CD4-positive, alpha-beta T cell (primary cell): ENCODE data around the gene TMEM117. TPM values are rescaled to one million over a fixed set of nuclear protein-coding genes. Genes with fewer than 3 reads are reported as not detected.

ENCODE experiments used
- ATAC-seq: fragments of 200-7000 bp; cut with Tn5 transposase; one replicate; pipeline ENCODE4 v1.10.0; 2022; ENCODE audit warnings: mild to moderate bottlenecking; ENCODE audit not compliant: poor library complexity
- CTCF ChIA-PET: fragments of 350-600 bp; sonication (Branson Sonifier 250); formaldehyde crosslinking; loops from one replicate; lab custom pipeline; 2021; ENCODE audit warnings: antibody characterized with exemption, inconsistent platforms; lab: Charles Lee
- POLR2A ChIA-PET: fragments of 350-600 bp; sonication (Branson Sonifier 250); formaldehyde crosslinking; loops from one replicate; lab custom pipeline; 2021; ENCODE audit warnings: antibody characterized with exemption, inconsistent platforms; lab: Charles Lee
- DNase-seq, 14 experiments: peaks; one replicate each; pipeline ENCODE4 v3.0.0-alpha.2; 2013 to 2020; ENCODE audit warnings: mixed read lengths in 2 of 14
- H3K27ac ChIP-seq, 2 donors: one replicate each; pipeline versions ENCODE4 v1.5.1 to v1.7.0; 2013; ENCODE audit warnings: low read length in 2 of 2, low read depth in 1 of 2, mild to moderate bottlenecking in 1 of 2
- H3K27me3 ChIP-seq, 2 experiments: 1 replicate in 1 of 2; 2 replicates in 1 of 2; pipeline versions ENCODE4 v1.6.1 to v1.7.0; 2013; ENCODE audit warnings: low read length in 2 of 2, control low read depth in 1 of 2, mild to moderate bottlenecking in 1 of 2, moderate library complexity in 1 of 2; ENCODE audit not compliant: insufficient read depth in 2 of 2, control insufficient read depth in 1 of 2
- H3K36me3 ChIP-seq: one replicate; pipeline ENCODE4 v1.6.1; 2013; ENCODE audit warnings: low read length, control low read depth; ENCODE audit not compliant: insufficient read depth
- H3K4me1 ChIP-seq: one replicate; pipeline ENCODE4 v1.6.1; 2013; ENCODE audit warnings: low read length, control low read depth; ENCODE audit not compliant: insufficient read depth
- H3K4me3 ChIP-seq: one replicate; pipeline ENCODE4 v1.5.1; 2013; ENCODE audit warnings: mild to moderate bottlenecking, low read length, moderate library complexity
- H3K9me3 ChIP-seq, 2 experiments: 1 replicate in 1 of 2; 2 replicates in 1 of 2; pipeline versions ENCODE4 v1.6.1 to v1.7.0; 2013; ENCODE audit warnings: low read length in 2 of 2, mild to moderate bottlenecking in 2 of 2, control low read depth in 1 of 2, moderate library complexity in 1 of 2; ENCODE audit not compliant: control insufficient read depth in 1 of 2, insufficient read depth in 1 of 2
- H3K27ac Mint-ChIP-seq: one replicate; pipeline ENCODE4 v1.8.0; 2020; ENCODE audit warnings: mixed read lengths
- H3K27me3 Mint-ChIP-seq: one replicate; pipeline ENCODE4 v1.8.0; 2021; ENCODE audit warnings: mixed read lengths
- H3K36me3 Mint-ChIP-seq: one replicate; pipeline ENCODE4 v1.8.0; 2021; ENCODE audit warnings: low read depth, mixed read lengths
- H3K4me1 Mint-ChIP-seq: one replicate; pipeline ENCODE4 v1.8.0; 2021; ENCODE audit warnings: low read depth, mixed read lengths
- H3K4me3 Mint-ChIP-seq: one replicate; pipeline ENCODE4 v1.8.0; 2020; ENCODE audit warnings: mild to moderate bottlenecking, mixed read lengths
- H3K9me3 Mint-ChIP-seq: one replicate; pipeline ENCODE4 v1.8.0; 2020; ENCODE audit warnings: mixed read lengths
- intact Hi-C, 2 experiments: fragments of 100-400 bp; cut with DNase I in 1 of 2; cut with micrococcal nuclease in 1 of 2; formaldehyde crosslinking; loops; one replicate each; pipeline versions ENCODE4 v1.15.1 to v1.9.0; 2023 to 2025; cut with DNase I, micrococcal nuclease
- total RNA-seq, 174 experiments: library from RNA in 2 of 174; stranded (reverse) in 2 of 174; gene quantifications; one replicate each; pipeline ENCODE4 v1.2.3 and lab custom pipeline; 2021 to 2026
- TF ChIP-seq, protein P1 (sequence below): fragments of 200-600 bp; IDR thresholded peaks from one replicate; pipeline ENCODE4 v1.8.0; 2022; ENCODE audit warnings: antibody characterized with exemption, mild to moderate bottlenecking

TMEM117 gene
- total RNA-seq, 2 experiments from 2014 or later, result 3.4 to 4.4 TPM

DNA sequence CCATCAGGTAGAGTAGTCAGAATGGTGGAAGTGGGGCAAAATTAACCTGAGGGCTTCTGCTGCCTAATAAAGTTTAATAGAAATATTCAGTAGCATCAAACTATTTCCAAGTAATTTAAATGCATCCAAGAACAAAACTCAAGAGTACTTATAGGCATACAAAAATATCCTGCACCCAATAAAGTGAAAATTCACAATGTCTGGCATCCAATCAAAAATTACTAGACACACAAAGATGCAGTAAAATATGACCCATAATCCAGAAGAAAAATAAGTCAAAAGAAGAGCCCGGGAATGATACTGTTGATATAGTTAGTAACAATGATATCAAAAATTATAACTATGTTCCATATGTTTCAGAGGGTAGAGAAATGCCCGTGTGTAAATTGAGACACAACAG is 95.3 kb downstream of the TMEM117 start:
- CTCF ChIA-PET, result no interaction called here
- no peak for ATAC-seq

DNA sequence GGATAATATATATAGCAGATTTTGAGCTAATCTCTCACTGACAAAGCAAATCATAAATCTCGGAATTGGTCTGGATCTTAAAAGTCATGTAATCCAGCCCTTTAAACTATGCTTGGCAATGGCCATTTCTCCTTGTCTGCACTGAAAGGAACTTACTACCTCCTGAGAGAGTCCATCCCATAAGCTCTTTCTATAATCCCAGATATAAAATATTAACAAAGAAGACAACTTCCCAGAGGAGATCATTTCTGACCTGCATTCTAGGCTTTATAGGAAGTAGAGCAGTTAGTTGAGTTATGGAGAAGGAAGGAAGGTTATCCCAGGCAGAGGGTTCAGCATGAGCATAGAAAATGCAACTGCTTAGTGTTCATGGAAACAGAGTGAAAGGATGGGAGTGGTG is 99.7 kb downstream of the TMEM117 start:
- Mint-ChIP-seq H3K4me3 (no peak overlapping the region), H3K9me3 (peaks cover 8% of the 10 kb centered on the region), H3K4me1 (no peaks in the 10 kb centered on the region), H3K36me3 (peaks cover 21% of the 10 kb centered on the region), H3K27me3 (no peaks in the 10 kb centered on the region), H3K27ac (no peak overlapping the region)
- TF ChIP-seq, protein P1, sequence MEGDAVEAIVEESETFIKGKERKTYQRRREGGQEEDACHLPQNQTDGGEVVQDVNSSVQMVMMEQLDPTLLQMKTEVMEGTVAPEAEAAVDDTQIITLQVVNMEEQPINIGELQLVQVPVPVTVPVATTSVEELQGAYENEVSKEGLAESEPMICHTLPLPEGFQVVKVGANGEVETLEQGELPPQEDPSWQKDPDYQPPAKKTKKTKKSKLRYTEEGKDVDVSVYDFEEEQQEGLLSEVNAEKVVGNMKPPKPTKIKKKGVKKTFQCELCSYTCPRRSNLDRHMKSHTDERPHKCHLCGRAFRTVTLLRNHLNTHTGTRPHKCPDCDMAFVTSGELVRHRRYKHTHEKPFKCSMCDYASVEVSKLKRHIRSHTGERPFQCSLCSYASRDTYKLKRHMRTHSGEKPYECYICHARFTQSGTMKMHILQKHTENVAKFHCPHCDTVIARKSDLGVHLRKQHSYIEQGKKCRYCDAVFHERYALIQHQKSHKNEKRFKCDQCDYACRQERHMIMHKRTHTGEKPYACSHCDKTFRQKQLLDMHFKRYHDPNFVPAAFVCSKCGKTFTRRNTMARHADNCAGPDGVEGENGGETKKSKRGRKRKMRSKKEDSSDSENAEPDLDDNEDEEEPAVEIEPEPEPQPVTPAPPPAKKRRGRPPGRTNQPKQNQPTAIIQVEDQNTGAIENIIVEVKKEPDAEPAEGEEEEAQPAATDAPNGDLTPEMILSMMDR, result no peak
- Histone ChIP-seq H3K4me3 (no peak overlapping the region), H3K27me3 (no peaks in the 10 kb centered on the region), H3K9me3 (peaks cover 9 to 14% of the 10 kb centered on the region in 2 experiments), H3K27ac (no peak overlapping the region), H3K36me3 (no peaks in the 10 kb centered on the region), H3K4me1 (no peaks in the 10 kb centered on the region)
- CTCF ChIA-PET, result no interaction called here
- POLR2A ChIA-PET, result no interaction called here
- ATAC-seq (no peak), DNase-seq (no peak)
- intact Hi-C loops, result no loop called here

More for the DNA sequence above, 95.3 kb downstream of the TMEM117 start:
- Mint-ChIP-seq H3K4me1 (no peaks in the 10 kb centered on the region), H3K4me3 (no peak overlapping the region), H3K9me3 (peaks cover 14% of the 10 kb centered on the region), H3K36me3 (peaks cover 27% of the 10 kb centered on the region), H3K27ac (no peak overlapping the region), H3K27me3 (no peaks in the 10 kb centered on the region)
- H3K9me3 ChIP-seq, result peaks cover 9 to 21% of the 10 kb centered on the region in 2 experiments
- TF ChIP-seq, protein P1, result no peak
- H3K36me3 ChIP-seq, result no peaks in the 10 kb centered on the region
- H3K4me3 ChIP-seq, result no peak overlapping the region
- no peak for DNase-seq
- no peaks in the 10 kb centered on the region for H3K27me3 ChIP-seq
- H3K27ac ChIP-seq, result no peak overlapping the region
- POLR2A ChIA-PET, result interaction anchor here (0.9 kb wide), 1 partner anchor 132 kb away, joined by 3 read pairs; no protein-coding TSS in a partner anchor
- intact Hi-C loops, result no loop called here
- no peaks in the 10 kb centered on the region for H3K4me1 ChIP-seq

DNA sequence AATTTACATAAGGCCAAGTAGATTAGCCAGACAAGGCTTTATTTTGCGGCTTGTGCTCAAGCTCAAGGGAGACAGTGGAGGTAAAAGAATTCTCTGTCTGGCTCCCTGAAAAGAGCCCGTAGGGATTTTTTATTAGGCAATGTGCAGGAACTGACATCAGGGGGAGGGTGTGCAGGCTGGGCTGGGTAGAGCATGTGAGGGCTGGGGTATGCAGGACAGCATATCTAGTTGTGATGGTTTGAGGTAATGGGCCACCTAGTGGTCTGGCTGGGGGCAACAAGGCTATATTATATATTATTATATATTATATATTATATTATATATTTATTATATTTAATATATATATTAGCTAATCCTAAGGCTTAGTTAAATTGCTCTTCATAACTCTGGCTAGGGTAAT is 102.1 kb downstream of the TMEM117 start:
- POLR2A ChIA-PET, result no interaction called here
- no peak overlapping the region for H3K4me3 ChIP-seq
- H3K4me1 ChIP-seq, result no peaks in the 10 kb centered on the region
- no peaks in the 10 kb centered on the region for H3K4me1 Mint-ChIP-seq
- no peaks in the 10 kb centered on the region for H3K9me3 Mint-ChIP-seq
- ATAC-seq (no peak), DNase-seq (no peak)
- H3K36me3 ChIP-seq, result no peaks in the 10 kb centered on the region
- peaks cover 0 to 9% of the 10 kb centered on the region in 2 experiments for H3K9me3 ChIP-seq
- H3K36me3 Mint-ChIP-seq, result no peaks in the 10 kb centered on the region
- CTCF ChIA-PET, result no interaction called here
- no peaks in the 10 kb centered on the region for H3K27me3 ChIP-seq
- no peak overlapping the region for H3K4me3 Mint-ChIP-seq
- no peak overlapping the region for H3K27ac Mint-ChIP-seq
- intact Hi-C loops, result no loop called here
- TF ChIP-seq, protein P1, result no peak
- H3K27me3 Mint-ChIP-seq, result no peaks in the 10 kb centered on the region
- H3K27ac ChIP-seq, result no peak overlapping the region
